ENCODE data around the gene NSFL1C.
"Not testable (repeated sequence)": the region's sequence is repeated elsewhere in the genome, so short reads cannot be mapped to it uniquely, and the experiment has no call there.

NSFL1C gene

DNA sequence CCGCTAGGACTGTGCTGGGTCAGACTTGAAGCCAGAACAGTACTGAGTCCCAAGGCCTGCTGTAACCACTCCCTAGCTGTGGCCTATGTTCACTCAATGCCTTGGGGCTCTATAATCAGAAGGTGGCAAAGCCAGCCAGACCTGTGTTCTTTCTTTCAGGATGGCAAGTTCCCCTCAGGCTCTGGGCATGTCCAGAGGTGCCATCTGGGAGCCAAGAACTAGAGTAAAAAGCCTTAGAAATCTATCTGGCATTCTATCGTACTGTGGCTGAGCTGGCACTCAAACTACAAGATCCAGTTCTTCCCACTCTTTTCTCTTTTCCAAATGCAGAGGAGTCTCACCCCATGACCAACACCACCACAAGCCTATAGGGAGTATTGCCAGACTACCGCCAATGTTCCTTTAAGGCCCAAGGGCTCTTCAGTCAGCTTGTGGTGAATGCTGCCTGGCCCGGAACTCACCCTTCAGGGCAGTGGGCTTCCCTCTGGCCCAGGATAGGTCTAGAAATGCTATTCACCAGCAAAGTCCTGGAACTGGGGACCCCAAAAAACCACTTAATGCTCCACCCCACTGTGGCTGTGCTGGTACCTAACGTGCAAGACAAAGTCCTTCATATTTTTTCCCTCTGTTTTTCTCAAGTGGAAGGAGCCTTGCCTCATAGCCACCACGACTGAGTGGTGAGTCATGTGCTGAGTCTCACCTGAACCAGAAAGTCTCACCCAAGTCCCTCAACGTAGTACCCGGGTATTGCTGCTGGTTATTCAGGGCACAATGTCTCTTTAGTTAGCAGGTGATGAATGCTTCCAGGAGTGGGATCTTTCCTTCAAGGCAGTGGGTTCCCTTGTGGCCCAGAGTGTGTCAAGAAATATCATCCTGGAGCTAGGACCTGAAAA is 33.1 kb upstream of the NSFL1C start:
- Histone ChIP-seq H3K4me1 (ENCODE audit: control insufficient read depth, insufficient read depth, low read length) (no peaks in the 10 kb centered on the region), H3K36me3 (ENCODE audit: control insufficient read depth, insufficient read depth, low read length) (no peaks in the 10 kb centered on the region), H3K4me3 (ENCODE audit: insufficient read depth, low read depth, low read length) (no peak overlapping the region), H3K27ac (ENCODE audit: insufficient read depth, low read depth, low read length, poor library complexity, severe bottlenecking) (no peak overlapping the region), H3K27me3 (ENCODE audit: control insufficient read depth, insufficient read depth, low read length, poor library complexity, severe bottlenecking) (no peaks in the 10 kb centered on the region), H3K9me3 (ENCODE audit: control insufficient read depth, low read length) (no peaks in the 10 kb centered on the region)
- WGBS, 2 experiments, result 93 to 95% methylated on average over 8 of the region's 8 CpGs

DNA sequence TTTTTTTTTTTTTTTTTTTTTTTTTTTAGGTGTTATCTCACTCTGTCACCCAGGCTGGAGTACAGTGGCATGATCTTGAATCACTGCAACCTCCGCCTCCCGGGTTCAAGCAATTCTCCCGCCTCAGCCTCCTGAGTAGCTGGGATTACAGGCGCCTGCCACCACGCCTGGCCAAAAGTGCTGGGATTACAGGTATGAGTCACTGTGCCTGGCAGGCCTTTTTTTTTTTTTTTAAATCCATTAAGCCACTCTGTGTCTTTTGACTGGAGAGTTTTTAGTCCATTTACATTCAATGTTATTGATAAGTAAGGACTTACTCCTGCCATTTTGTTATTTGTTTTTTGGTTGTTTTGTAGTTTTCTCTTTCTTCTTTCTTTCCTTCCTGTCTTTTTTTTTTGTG is 30.7 kb upstream of the NSFL1C start:
- not testable (repeated sequence) for H3K27ac ChIP-seq (ENCODE audit: insufficient read depth, low read depth, low read length, poor library complexity, severe bottlenecking); H3K9me3 ChIP-seq (ENCODE audit: control insufficient read depth, low read length); H3K4me3 ChIP-seq (ENCODE audit: insufficient read depth, low read depth, low read length); H3K4me1 ChIP-seq (ENCODE audit: control insufficient read depth, insufficient read depth, low read length); H3K36me3 ChIP-seq (ENCODE audit: control insufficient read depth, insufficient read depth, low read length); H3K27me3 ChIP-seq (ENCODE audit: control insufficient read depth, insufficient read depth, low read length, poor library complexity, severe bottlenecking)
- 92 to 96% methylated on average over 5 of the region's 5 CpGs for WGBS, 2 experiments

DNA sequence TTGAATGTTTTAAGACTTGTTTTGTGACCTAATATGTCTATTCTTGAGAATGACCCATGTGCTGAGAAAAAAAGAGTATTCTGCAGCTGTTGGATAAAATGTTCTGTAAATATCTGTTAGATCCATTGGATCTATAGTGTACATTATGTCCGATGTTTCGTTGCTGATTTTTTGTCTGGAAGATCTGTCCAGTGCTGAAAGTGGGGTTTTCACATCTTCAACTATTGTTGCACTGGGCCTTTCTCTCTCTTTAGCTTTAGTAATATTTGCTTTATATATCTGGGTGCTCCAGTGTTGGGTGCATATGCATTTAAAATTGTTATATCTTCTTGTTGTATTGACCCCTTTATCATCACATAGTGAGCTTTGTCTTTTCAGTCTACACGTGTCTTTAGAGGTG is 30.3 kb upstream of the NSFL1C start:
- WGBS, 2 experiments, result 90 to 96% methylated on average over 2 to 3 of the region's 3 CpGs

DNA sequence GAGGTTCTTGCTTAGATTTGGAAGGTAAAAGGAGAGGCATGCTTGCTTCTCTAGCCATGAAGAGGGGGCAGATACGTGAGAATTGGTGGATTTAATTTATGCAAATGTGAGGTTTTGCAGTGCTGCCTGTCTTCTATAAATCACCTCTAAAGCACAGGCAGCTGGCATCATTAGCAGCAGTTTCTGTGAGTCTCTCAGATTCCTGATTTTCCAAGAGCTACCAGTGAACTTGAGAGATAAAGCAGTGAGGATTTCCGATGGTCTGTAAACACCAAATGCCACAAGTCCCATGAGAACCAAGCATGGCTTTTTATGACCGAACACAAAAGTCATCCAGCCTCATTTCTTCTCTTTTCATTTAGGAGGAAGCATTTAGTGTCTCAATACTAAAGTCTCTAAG is 27.8 kb upstream of the NSFL1C start:
- WGBS, 2 experiments, result 85 to 86% methylated on average over 3 of the region's 3 CpGs
- Histone ChIP-seq H3K27me3 (ENCODE audit: control insufficient read depth, insufficient read depth, low read length, poor library complexity, severe bottlenecking) (no peaks in the 10 kb centered on the region), H3K4me3 (ENCODE audit: insufficient read depth, low read depth, low read length) (no peak overlapping the region)

More for the DNA sequence above, 30.3 kb upstream of the NSFL1C start:
- H3K27me3 ChIP-seq (ENCODE audit: control insufficient read depth, insufficient read depth, low read length, poor library complexity, severe bottlenecking), result no peaks in the 10 kb centered on the region
- no peaks in the 10 kb centered on the region for H3K36me3 ChIP-seq (ENCODE audit: control insufficient read depth, insufficient read depth, low read length)
- H3K27ac ChIP-seq (ENCODE audit: insufficient read depth, low read depth, low read length, poor library complexity, severe bottlenecking), result no peak overlapping the region
- H3K4me1 ChIP-seq (ENCODE audit: control insufficient read depth, insufficient read depth, low read length), result no peaks in the 10 kb centered on the region
- H3K4me3 ChIP-seq (ENCODE audit: insufficient read depth, low read depth, low read length), result no peak overlapping the region
- no peaks in the 10 kb centered on the region for H3K9me3 ChIP-seq (ENCODE audit: control insufficient read depth, low read length)

DNA sequence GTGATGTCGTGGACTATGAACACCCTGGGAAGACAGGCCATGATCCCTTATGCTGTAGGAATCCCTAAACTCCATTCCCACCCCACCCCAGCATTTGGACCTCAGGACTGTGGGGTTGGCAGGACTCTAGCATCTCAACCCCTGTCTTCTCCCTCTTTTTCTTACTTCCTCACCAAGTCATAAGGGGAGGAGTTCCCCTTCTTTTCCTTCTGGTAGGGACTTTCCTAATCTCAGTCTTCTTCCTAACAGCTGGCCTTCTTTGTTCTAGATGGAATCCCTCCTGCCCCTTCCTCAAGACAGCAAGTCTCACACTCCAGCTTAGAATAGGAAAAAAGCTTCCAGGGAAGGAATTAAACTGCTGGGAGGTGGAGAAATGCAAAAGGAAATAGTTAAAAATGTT is 26.9 kb upstream of the NSFL1C start:
- H3K9me3 ChIP-seq (ENCODE audit: control insufficient read depth, low read length), result no peaks in the 10 kb centered on the region
- WGBS, 2 experiments, result 90 to 100% methylated on average over 1 of the region's 1 CpG
- H3K36me3 ChIP-seq (ENCODE audit: control insufficient read depth, insufficient read depth, low read length), result no peaks in the 10 kb centered on the region
- H3K27me3 ChIP-seq (ENCODE audit: control insufficient read depth, insufficient read depth, low read length, poor library complexity, severe bottlenecking), result peaks cover 4% of the 10 kb centered on the region
- no peak overlapping the region for H3K4me3 ChIP-seq (ENCODE audit: insufficient read depth, low read depth, low read length)
- H3K27ac ChIP-seq (ENCODE audit: insufficient read depth, low read depth, low read length, poor library complexity, severe bottlenecking), result no peak overlapping the region
- H3K4me1 ChIP-seq (ENCODE audit: control insufficient read depth, insufficient read depth, low read length), result no peaks in the 10 kb centered on the region

More for the DNA sequence above, 27.8 kb upstream of the NSFL1C start:
- Histone ChIP-seq H3K27ac (ENCODE audit: insufficient read depth, low read depth, low read length, poor library complexity, severe bottlenecking) (no peak overlapping the region), H3K9me3 (ENCODE audit: control insufficient read depth, low read length) (no peaks in the 10 kb centered on the region), H3K4me1 (ENCODE audit: control insufficient read depth, insufficient read depth, low read length) (no peaks in the 10 kb centered on the region), H3K36me3 (ENCODE audit: control insufficient read depth, insufficient read depth, low read length) (no peaks in the 10 kb centered on the region)

DNA sequence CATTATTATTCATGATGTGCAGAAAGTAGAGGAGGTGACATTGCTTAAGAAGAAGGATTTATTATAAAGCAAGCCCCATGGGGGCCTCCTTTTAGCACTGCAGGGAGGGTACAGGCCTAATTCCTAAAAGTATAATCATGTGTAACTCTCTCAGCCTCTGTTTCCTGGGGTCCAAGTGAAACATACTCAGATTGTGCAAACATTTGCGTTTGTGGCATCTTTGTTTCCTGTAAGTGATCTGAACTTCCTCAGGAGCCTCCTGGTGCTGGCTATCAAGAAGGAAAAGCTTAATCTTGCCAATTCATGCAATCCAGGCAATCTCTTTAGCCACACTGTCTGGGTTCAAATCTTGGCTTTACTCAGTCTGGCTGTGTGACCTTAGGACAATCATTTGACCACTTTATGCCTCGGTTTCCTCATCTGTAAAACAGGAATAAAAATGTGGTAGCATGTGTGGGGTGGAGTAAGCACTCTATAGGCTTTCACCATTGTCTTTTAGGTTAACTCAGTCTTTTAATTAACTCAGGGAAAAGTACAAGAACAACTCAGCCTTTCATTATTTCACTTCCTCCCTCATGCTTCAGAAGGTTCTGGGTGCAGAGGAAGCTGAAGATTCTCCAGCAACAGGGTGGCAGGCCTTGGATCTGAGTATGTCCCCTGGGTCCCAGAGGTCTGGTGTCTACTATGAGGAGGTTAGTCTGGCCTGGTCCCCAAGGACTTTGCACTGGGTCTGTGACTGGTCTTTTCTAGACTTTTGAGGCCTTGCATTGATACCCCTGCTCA is 25.4 kb upstream of the NSFL1C start:
- Histone ChIP-seq H3K27me3 (ENCODE audit: control insufficient read depth, insufficient read depth, low read length, poor library complexity, severe bottlenecking) (peaks cover 4% of the 10 kb centered on the region), H3K27ac (ENCODE audit: insufficient read depth, low read depth, low read length, poor library complexity, severe bottlenecking) (no peak overlapping the region), H3K9me3 (ENCODE audit: control insufficient read depth, low read length) (no peaks in the 10 kb centered on the region), H3K36me3 (ENCODE audit: control insufficient read depth, insufficient read depth, low read length) (no peaks in the 10 kb centered on the region), H3K4me1 (ENCODE audit: control insufficient read depth, insufficient read depth, low read length) (no peaks in the 10 kb centered on the region), H3K4me3 (ENCODE audit: insufficient read depth, low read depth, low read length) (no peak overlapping the region)
- WGBS, 2 experiments, result 90 to 97% methylated on average over 2 of the region's 2 CpGs

DNA sequence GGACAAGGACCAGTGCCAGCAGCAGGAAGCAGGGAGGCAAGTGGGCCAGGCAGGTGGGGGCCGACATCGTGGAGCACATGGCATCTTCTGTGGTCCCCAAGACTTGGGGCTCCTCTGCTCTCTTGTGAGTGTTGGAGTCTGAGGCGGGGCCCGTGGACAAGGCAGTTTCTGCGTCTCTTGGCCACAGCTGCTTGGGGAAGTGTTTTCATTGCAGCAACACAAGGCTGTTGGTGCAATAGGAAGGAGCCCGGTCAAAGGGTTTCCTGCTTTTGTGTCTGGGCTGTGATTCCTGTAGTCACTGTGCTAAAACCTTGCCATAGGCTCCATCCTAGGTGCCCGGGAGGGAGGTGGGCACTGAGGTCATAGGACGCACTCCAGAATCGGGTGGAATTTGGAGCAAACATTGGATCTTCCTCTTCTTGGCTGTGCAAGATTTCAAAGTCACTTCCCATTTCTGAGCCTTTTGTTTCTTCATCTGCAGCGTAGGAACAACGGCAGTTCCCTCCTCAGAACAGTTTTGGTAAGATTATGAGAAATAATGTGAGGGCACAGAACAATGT is 24.7 kb upstream of the NSFL1C start, which contains the start of gene SIRPB2:
TSS of gene SIRPB2 (minus strand) at position 140 of the 560 bp plus-strand sequence. CDS start at position 79, 61 bp downstream.
- peaks cover 4% of the 10 kb centered on the region for H3K27me3 ChIP-seq (ENCODE audit: control insufficient read depth, insufficient read depth, low read length, poor library complexity, severe bottlenecking)
- WGBS, 2 experiments, result 94 to 95% methylated on average over 10 to 11 of the region's 11 CpGs

DNA sequence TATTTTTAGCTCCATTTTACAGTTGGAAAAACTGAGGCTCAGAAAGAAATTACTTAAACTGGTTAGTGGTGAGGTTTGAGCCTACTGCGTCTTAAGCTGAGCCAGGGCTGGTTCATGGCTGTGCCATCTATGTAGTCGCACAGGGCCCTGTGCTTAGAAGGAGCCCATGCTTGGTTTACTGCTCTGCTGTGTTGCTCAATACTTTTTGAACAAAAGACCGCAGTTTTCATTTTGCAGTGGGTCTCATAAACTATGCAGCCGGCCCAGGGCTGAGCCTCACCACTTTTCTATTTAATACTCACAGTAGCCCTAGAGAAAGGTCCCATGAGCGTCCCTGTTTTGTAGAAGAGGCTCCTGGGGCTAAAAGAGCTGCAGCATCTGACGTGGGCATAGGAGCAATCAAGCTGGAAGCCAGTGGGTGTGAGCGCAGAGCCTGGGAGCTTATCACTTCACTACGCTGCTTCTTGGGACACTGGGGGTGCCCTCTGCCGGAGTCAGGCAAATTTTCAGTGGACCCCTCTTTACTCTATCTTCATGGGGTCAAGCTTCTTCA is 24.1 kb upstream of the NSFL1C start:
- Histone ChIP-seq H3K4me1 (ENCODE audit: control insufficient read depth, insufficient read depth, low read length) (no peaks in the 10 kb centered on the region), H3K27me3 (ENCODE audit: control insufficient read depth, insufficient read depth, low read length, poor library complexity, severe bottlenecking) (peaks cover 4% of the 10 kb centered on the region), H3K27ac (ENCODE audit: insufficient read depth, low read depth, low read length, poor library complexity, severe bottlenecking) (no peak overlapping the region), H3K36me3 (ENCODE audit: control insufficient read depth, insufficient read depth, low read length) (no peaks in the 10 kb centered on the region), H3K9me3 (ENCODE audit: control insufficient read depth, low read length) (no peaks in the 10 kb centered on the region), H3K4me3 (ENCODE audit: insufficient read depth, low read depth, low read length) (no peak overlapping the region)
- WGBS, 2 experiments, result 88 to 92% methylated on average over 9 of the region's 9 CpGs

More for the DNA sequence above, 24.7 kb upstream of the NSFL1C start, which contains the start of gene SIRPB2:
- no peak within 1 kb of the TSS for H3K27ac ChIP-seq (ENCODE audit: insufficient read depth, low read depth, low read length, poor library complexity, severe bottlenecking)
- H3K4me3 ChIP-seq (ENCODE audit: insufficient read depth, low read depth, low read length), result no peak within 1 kb of the TSS
- H3K9me3 ChIP-seq (ENCODE audit: control insufficient read depth, low read length), result no peaks in the 10 kb centered on the region
- no peaks in the 10 kb centered on the region for H3K36me3 ChIP-seq (ENCODE audit: control insufficient read depth, insufficient read depth, low read length)
- no peaks in the 10 kb centered on the region for H3K4me1 ChIP-seq (ENCODE audit: control insufficient read depth, insufficient read depth, low read length)

DNA sequence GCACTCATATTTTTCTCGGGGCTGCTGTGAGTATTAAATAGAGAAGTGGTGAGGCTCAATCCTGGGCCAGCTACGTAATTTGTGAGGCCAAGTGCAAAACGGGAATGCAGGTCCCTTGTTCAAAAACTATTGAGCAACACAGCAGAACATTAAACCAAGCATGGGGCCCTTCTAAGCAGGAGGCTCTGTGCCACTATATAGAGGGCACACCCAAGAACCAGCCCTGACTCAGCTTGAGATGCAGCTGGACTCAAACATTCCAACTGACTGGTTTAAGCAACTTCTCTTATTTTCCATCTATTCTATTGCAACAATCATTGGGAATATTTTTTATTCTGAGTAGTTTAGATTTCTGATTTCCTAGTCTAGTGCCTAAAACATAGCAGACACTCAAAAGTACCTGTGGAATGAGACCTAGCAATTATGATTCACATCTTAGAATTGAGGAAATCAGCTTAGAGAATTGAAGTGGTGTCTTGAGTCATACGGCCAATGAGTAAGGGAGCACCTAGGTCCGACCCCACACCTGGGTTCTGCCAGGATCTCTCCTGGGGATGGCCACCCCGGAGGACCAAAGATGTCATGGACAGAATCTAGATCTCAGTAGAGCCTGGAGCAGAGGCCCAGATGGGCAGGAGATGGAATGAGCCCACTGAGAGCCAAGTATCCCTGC is 23.3 kb upstream of the NSFL1C start:
- H3K27me3 ChIP-seq (ENCODE audit: control insufficient read depth, insufficient read depth, low read length, poor library complexity, severe bottlenecking), result peaks cover 4% of the 10 kb centered on the region
- no peaks in the 10 kb centered on the region for H3K9me3 ChIP-seq (ENCODE audit: control insufficient read depth, low read length)
- H3K36me3 ChIP-seq (ENCODE audit: control insufficient read depth, insufficient read depth, low read length), result no peaks in the 10 kb centered on the region
- no peak overlapping the region for H3K4me3 ChIP-seq (ENCODE audit: insufficient read depth, low read depth, low read length)
- WGBS, 2 experiments, result 87 to 93% methylated on average over 6 of the region's 6 CpGs
- no peaks in the 10 kb centered on the region for H3K4me1 ChIP-seq (ENCODE audit: control insufficient read depth, insufficient read depth, low read length)
- no peak overlapping the region for H3K27ac ChIP-seq (ENCODE audit: insufficient read depth, low read depth, low read length, poor library complexity, severe bottlenecking)
